Right ventricle myocardium inferior (tissue), 1 donor: ENCODE results near the gene PAFAH1B1. TPM values are rescaled to one million over a fixed set of nuclear protein-coding genes. Genes with fewer than 3 reads are reported as not detected.

Experiments used
- ATAC-seq: fragments of 200-7000 bp; cut with Tn5 transposase; one replicate; pipeline ENCODE4 v1.9.1; 2020; ENCODE audit warnings: mild to moderate bottlenecking, moderate library complexity
- DNase-seq: peaks from one replicate; pipeline ENCODE4 v3.0.0; 2021; ENCODE audit errors: missing footprints
- intact Hi-C: fragments of 100-400 bp; cut with DNase I; formaldehyde crosslinking; loops from one replicate; pipeline ENCODE4 v1.11.0; 2022
- total RNA-seq: library from RNA; stranded (reverse); fragmentation: NEBNext Ultra II Directional; extraction: Animal tissue kit (Norgen Biotek cat#: 25700); gene quantifications from one replicate; pipeline ENCODE4 v1.2.1, GENCODE V29; 2021
- donor health status: DM: no; HTN: yes; CAD: no; lungs with severe emphysema.

PAFAH1B1 gene
- total RNA-seq, 1 donor from 2014 or later, result 115 TPM

GRCh38 chr17:2680961-2681360 lies 87.5 kb downstream of the PAFAH1B1 start:
- DNase-seq (no peak), ATAC-seq (no peak)
- intact Hi-C loops, result loop anchor here (10.0 kb wide), 2 partner anchors 166 to 196 kb away; partner anchors contain the start of gene METTL16

DNA sequence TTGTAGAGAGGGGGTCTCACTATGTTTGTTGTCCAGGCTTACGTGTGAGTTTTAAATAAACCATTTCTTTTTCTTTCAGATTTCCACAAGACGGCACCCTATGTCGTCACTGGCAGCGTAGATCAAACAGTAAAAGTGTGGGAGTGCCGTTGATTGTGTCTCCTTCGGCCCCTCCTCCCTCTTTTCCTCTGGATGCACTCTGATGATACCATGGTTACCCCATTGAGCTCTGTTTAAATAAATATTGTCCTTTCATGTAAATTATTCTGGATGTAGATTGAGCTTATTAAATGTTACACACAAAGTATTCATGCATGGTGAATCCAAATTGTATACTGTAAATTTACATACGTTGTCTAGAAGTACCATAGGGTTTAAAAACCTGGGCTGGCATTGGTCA lies 88.2 kb downstream of the PAFAH1B1 start:
- intact Hi-C loops, result loop anchor here (10.0 kb wide), 2 partner anchors 167 to 197 kb away; partner anchors contain the start of gene METTL16
- ATAC-seq, result no peak
- no peak for DNase-seq

DNA sequence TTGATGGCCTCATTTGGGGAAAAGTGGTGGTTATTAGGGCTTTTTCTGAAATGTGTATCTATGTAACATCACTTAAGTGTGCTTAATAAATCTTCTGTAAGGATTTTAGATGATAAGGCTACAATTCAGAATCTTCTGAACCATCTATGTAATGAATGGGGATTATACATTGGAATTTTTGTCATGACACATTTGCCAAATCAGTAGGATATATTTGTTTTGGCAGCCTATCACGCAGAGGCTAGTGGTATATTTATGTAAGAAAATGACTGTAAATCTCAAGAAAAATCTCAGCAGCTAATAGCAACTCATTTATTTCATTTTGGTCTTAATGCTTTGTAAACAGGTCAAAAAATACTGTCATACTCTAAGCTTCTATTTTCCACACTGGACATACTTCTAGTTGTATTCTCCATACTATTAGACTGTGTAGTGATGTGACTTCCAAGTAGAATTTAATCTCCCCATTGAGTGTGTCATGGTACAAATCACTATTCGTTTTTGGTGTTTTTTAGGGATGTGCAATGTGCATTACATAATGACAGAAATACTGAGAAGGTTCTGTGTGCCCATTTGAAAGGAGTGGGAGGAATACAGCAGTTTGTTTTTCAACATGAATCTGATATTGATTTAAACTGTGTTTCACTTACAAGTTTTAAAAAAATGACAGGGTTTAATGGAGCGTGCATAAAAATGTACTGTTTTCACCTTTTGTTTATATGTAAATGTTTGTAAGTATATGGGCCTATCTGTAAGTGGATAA lies 88.9 kb downstream of the PAFAH1B1 start:
- intact Hi-C loops, result loop anchor here (10.0 kb wide), 2 partner anchors 168 to 198 kb away; partner anchors contain the start of gene METTL16
- no peak for DNase-seq
- no peak for ATAC-seq

- intact Hi-C loops, result loop anchor here (10.0 kb wide), 2 partner anchors 169 to 199 kb away; partner anchors contain the start of gene METTL16
- ATAC-seq (no peak), DNase-seq (no peak)
Observed at GRCh38 chr17:2683912-2684311, 90.5 kb downstream of the PAFAH1B1 start.

GRCh38 chr17:2684549-2684948 lies 91.1 kb downstream of the PAFAH1B1 start:
- DNase-seq, result no peak
- no peak for ATAC-seq
- intact Hi-C loops, result loop anchor here (10.0 kb wide), 2 partner anchors 170 to 200 kb away; partner anchors contain the start of gene METTL16

- DNase-seq, result no peak
- no peak for ATAC-seq
- intact Hi-C loops, result loop anchor here (2.0 to 10.0 kb wide), 3 partner anchors 21 to 201 kb away; partner anchors contain the start of gene METTL16
Observed at GRCh38 chr17:2685696-2686095, 92.2 kb downstream of the PAFAH1B1 start.

DNA sequence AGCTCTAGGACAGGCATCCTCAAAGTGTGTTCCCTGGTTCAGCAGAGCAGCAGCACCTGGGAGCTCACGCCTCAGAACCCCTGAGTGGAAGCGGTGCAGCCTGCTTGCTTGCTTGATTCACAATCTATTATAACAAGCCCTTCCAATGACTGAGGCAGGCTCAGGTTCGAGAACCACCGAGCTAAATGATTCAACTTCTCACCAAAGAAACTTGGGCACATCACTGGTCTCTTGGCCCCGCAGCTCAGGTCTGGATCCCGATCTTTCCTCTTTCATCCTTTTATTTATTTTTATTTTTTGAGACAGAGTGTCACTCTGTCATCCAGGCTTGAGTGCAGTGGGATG lies 93.6 kb downstream of the PAFAH1B1 start:
- ATAC-seq (no peak), DNase-seq (no peak)
- intact Hi-C loops, result loop anchor here (2.0 to 10.0 kb wide), 3 partner anchors 20 to 202 kb away; partner anchors contain the start of gene METTL16

GRCh38 chr17:2688351-2689342 lies 95.2 kb downstream of the PAFAH1B1 start:
- intact Hi-C loops, result loop anchor here (10.0 kb wide), 2 partner anchors 174 to 204 kb away; partner anchors contain the start of gene METTL16
- ATAC-seq (peak; percentile 29), DNase-seq (no peak)

DNA sequence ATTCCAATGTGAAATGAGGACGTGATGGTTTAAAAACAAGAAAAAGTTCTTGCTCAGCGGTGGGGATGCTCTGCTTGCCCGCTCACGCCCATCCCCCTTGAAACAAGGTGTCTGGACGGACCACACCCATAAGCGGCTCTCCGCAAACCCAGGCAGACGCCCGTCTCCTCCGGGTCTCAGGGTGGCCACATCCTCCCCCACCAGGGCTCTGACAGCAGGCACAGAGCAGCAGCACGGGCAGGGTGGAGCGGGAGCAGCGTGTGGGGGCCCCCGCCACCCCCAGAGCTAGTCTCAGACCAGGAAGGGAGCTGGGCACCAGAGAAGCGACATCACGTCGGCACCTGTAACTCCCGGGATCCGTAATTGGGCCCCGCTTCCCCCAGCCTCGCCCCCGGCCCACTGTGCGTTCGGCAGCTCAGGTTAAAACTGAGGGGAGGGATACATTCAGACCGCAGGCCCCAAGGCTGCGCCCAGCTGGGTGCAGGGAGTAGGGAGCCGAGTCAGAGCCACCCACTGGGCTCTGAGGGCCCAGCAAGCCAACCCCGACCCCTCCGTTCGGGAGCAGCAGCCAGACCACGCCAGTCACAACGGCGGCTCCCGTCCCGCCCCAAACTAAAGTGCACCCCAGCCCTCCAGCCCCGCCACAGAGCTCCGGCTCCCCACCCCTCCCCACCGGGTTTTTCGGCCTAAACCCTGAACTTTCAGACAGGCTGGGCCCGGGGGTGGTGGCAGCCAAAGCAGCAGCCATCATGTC lies 96.1 kb downstream of the PAFAH1B1 start:
- ATAC-seq, result no peak
- intact Hi-C loops, result loop anchor here (10.0 kb wide), 2 partner anchors 175 to 205 kb away; partner anchors contain the start of gene METTL16
- no peak for DNase-seq

GRCh38 chr17:2690165-2691068 lies 97.0 kb downstream of the PAFAH1B1 start:
- intact Hi-C loops, result no loop called here
- ATAC-seq (no peak), DNase-seq (no peak)

GRCh38 chr17:2691069-2691871 lies 97.8 kb downstream of the PAFAH1B1 start:
- ATAC-seq, result no peak
- no peak for DNase-seq
- intact Hi-C loops, result no loop called here

DNA sequence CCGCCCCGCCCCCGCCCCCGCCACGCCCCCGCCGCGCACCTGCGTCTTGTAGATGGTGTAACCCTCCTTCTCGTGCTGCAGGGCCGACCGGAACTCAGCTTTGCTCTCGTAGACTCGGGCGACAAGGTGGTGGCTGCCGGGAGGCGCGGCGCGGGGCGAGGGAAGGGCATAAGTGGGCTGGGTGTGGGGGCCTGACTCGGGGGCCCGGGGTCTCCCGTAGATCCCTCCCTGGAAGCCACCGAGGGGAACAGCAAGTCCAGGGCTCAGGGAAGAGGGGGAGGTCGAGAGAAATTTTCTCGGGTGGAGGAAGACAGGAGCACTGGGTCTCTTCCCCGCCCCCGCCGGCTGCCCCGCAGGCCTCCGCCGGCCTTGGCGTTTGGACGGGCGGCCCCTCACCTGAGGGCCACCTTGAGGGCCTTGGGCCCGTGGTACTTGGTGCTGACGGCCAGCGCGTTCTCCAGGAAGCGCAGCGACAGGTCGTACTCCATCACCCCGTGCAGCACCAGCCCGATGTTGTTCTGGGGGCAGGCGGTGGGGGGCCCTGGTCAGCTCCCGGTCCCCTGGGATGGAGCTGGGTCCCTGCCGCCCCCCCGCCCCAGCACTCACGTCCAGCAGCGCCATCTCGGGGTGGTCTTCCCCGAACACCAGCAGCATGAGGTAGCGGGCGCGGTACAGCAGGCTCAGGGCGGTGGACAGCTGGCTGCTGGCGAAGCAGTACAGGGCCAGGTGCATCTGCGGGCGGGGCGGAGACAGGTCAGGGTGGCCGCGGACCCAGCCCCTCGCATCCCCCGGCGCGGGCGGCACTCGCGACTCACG lies 98.7 kb downstream of the PAFAH1B1 start:
- DNase-seq (no peak), ATAC-seq (no peak)
- intact Hi-C loops, result no loop called here

DNA sequence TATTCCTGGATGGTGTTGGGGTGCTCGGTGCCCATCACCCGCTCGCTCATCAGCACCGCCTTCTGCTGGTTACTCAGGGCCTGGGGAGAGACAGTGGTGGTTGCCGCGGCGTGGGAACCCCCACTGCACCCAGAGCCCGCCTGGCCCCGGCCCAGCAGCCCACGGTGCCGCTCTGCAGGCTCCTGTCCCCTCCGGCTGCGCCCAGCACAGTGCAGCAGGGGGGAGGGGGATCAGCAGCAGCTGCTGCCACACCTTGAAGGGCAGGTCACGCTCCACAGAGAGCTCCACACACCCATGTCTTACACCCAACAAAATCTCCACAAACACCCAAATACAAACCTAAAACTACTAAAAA lies 99.3 kb downstream of the PAFAH1B1 start:
- intact Hi-C loops, result no loop called here
- ATAC-seq, result no peak
- no peak for DNase-seq

- no peak for ATAC-seq
- intact Hi-C loops, result no loop called here
- no peak for DNase-seq
Observed at GRCh38 chr17:2693561-2694380, 100.3 kb downstream of the PAFAH1B1 start.
